GM21360 (cell line): ENCODE results near the gene NAA11.

Source experiments
- ATAC-seq: cut with Tn5 transposase; IDR thresholded peaks from one replicate; pipeline ENCODE4 v1.9.1; 2021; ENCODE audit warnings: mild to moderate bottlenecking, moderate library complexity; ENCODE audit not compliant: unreplicated experiment

NAA11 gene

DNA sequence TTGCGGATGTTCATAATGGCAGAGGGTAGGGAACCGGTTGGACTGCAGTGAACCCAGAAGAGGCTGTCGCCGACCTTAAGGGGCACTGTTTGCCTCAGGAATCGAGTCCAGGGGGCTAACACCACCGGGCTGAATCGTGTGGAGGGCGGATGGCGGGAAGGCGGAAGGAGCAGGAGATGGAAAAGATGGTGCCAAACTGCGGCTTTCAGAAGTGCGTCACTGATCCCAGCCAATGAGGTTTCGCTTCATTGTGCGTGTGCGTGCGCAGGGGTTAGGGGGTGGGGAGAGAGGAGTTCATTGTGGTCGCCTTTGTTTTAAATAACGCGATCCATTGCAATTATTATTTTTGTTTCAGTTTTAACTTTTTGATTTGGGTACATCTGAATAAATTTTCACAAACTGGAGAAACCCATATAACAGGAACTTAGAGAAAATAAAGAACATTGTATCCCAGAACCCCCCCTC, at the start of gene NAA11:
Gene NAA11, minus strand, starts transcription at position 198 of the 465 bp plus-strand sequence. Its CDS starts 184 bp downstream, at position 14.
- ATAC-seq, result no peak

DNA sequence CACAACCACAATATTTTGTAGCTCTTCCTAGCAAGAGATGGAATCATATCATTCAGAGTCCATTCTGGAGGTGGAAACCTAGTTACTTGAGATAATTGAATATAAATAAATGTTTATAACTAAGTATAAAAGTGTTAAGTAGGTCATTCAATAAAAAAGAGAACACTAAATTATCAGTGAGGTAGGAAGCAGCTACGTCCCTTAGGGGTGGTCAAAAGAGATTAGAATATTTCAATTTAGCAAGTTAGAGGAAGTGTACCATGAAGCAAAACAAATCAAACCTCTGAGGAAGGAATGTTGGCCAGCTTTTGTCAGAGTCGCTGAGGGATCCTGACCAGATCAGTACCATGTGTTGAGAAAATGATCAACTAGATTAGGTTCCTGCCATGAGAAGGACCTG, 44.2 kb upstream of the NAA11 start:
- no peak for ATAC-seq

DNA sequence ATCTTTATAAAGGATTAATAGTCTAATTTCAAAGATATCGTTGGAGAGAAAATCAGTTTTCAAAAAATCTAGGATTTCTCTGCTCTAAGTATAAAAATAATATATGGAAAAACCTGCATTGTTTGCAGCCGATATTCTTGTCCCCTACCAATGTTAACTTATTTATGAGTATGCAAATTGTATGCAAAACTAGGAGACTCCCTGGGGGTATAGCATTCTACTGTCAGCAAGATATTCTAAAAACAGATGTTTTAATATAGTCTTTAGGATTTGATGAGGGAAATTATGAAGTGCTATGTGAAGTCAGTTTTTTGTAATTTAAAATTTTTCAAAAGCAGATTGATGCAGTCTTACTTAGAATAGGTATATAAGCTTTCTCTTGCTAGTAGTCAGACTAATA, 41.2 kb upstream of the NAA11 start:
- ATAC-seq, result no peak

DNA sequence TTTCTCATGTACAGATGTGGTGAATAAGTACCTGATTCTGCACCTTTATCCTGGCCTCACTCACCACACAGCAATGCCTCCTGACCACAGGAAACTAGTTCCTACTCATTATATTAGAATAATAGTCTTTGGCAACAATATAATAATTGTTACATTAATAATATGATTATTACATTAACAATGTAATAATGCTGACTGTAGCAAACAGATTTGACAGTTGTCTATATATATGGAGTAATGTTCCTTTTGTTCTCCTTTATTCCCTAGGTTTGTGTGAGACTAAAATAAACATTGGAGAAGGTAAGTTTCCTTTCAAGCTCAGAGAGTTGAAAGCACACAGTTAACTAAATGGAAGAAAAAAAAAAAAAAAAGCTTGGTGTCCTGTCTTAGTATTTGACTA, 40.6 kb upstream of the NAA11 start:
- ATAC-seq, result no peak

DNA sequence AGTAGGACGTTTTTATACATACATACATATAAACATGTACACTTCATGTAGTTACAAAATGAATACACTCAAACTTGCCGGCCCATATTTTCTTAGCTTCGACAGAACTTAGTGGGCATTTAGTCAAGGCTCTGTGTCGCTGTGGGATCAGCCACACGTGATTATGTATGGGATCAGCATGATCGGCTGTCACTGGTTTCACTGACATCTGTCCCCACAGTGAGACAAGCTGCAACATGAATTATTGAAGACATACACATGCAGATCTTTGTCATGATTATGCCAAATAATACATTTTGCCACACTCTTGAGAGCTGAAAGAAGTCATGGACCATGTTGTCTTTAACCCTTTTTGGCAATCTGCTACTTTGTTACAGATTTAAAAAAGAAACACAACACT, 38.2 kb upstream of the NAA11 start:
- ATAC-seq, result no peak

DNA sequence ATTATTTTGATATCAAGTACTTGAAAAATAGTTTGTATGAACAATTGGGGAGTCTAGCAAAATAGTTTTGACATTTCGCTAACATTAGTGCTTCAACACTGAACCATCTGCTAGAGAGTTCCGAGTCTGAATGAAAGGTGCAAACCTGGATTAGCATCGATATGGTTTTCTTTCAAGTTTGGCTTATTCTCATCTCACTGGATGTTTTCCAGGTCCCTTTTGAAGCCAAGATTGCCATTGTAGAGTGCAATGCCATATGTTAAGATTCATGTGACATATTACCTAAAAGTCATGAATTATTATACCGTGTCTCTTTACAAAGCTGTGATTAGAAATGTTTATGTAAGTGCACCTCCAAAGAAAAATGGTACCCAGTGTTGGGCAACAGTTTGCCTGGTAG, 36.8 kb upstream of the NAA11 start:
- ATAC-seq, result no peak

DNA sequence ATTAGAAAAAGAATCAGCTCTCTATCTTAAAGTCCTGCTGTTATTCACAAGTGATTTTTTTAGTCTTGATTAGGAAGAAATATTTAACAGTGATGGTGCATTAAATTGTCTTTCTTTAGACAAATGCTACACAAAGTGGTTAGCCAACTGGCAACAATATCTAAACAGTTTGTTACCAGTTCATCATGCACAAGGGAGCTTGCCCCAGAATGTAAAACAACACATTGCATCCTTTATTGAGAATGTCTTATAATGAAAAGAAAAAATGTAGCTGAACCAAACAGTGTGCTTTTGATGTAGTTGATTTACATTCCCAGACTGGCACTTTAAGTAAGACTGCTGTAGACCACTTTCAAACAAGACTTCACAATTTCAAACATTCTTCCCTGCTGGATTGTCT, 34.1 kb upstream of the NAA11 start:
- ATAC-seq, result no peak

DNA sequence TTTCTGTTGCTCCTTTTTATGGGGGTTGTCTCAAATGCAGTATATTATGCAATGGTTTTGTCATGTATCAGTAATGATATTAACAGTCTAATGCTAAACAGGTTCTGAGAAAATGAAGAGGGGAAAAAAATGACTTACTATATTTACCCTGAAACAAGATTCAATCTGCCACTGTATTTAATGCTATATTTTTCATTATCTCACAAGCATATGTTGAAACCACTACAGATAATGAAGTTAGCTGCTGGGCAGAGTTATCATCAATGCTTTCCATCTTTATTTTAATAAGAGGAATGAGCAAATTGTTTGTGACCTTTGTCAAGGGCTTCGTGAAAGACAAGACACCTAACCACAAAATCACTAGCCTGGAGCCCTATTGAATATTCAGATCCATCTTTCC, 32.6 kb upstream of the NAA11 start:
- no peak for ATAC-seq

DNA sequence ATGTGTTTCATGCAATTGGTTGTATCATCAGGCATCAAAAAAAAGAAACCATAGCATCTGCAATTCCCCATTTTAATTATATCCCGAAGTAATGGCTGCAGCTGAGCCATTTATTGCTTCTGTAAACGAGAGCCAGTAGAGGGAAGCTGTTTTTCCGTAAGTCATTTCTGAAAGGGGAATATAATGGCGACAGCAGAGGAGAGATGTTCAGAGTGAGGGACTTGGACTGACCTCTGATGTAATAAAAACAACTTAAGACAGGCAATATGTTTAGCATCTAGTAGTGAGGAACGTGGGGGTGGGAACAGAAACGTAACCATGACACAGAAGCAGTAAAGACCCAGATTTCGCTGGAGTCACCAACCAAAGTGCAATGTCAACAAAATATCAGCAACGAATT, 31.5 kb upstream of the NAA11 start:
- ATAC-seq, result no peak

DNA sequence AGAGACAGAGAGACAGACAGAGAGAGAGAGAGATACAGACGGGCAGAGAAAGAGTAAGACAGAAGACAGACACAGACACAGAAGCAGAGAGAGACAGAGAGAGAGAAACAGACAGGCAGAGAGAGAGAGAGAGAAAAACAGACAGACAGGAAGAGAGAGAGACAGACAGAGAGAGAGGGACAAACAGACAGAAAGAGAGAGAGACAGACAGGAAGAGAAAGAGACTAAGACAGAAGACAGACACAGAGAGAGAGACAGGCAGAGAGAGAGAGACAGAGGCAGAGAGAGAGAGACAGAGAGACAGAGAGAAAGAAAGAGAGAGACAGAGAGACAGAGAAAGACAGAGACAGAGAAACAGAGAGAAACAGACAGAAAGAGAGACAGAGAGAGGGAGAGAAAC, 27.2 kb upstream of the NAA11 start:
- no peak for ATAC-seq

DNA sequence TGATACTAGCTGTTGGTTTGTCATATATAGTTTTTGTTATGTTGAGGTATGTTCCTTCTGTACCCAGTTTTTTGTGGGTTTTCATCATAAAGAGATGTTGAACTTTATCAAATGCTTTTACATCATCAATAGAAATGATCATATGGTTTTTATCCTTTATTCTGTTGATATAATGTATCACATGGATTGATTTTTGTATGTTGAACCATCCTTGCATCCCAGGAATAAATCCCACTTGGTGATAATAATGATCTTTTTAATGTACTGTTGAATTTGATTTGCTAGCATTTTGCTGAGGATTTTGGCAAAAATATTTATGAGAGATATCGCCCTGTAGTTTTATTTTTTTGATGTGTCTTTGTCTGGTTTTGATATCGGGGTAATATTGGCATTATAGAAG, 22.5 kb upstream of the NAA11 start:
- ATAC-seq, result no peak

DNA sequence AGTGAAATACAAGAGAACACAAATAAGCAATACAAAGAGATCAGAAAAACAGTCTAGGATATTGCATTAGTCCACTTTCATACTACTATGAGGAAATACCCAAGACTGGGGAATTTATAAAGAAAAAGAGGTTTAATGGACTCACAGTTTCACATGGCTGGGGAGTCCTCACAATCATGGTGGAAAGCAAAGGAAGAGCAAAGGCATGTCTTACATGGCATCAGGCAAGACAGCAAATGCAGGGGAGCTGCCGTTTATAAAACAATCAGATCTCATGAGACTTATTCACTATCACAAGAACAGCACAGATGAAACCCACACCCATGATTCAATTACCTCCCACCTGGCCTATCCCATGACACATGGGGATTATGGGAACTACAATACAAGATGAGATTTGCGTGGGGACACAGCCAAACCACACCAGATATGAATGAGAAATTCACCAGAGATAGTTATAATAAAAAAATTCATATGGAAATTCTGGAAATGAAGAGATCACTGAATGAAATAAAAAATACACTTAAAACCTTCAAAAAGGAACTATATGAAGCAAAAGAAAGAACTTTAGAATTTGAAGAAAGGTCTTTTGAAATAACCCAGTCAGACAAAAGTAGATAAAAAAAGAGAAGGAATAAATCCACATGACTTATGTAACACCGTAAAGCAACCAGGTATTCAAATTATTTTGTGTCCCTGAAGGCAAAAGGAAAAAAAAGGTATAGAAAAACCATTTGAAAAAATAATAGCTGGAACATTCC, 16.2 kb upstream of the NAA11 start:
- no peak for ATAC-seq

DNA sequence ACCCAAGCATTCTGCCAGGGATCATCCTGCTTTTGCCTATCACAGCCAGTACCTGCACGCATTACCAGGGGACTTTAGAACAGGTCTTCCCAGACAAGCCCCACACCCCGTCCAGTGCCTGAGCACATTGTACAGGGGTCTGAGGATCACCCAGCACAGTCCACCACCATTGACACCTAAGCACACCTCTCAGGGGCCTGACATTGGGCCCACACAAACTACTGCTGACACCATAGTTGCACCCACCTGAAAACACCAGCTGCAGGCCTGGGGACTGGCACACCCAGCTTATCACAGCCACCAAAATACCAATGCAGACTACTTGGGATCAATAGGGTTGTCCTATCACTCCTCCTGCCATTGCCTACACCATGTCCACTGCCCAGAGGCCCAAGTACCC, 14.7 kb upstream of the NAA11 start:
- ATAC-seq, result no peak

DNA sequence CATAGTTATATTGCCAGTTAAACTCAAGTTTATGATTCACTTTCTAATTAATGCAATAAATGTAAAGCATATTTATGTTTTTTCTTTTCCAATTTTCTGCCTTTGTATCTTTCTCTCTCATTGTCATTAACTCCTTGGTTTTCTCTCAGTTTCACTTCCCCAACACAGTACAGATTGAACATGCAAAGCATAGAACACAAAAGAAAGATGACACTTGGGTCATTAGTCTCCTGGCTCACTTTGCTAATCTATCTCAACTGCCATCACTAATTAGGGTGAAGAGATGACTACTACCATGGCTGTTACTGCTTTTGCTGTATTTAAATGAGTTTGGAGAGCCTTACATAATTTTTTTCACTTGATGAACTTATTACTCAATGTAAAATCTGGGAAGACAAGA, 12.3 kb upstream of the NAA11 start:
- ATAC-seq, result peak; percentile 62

DNA sequence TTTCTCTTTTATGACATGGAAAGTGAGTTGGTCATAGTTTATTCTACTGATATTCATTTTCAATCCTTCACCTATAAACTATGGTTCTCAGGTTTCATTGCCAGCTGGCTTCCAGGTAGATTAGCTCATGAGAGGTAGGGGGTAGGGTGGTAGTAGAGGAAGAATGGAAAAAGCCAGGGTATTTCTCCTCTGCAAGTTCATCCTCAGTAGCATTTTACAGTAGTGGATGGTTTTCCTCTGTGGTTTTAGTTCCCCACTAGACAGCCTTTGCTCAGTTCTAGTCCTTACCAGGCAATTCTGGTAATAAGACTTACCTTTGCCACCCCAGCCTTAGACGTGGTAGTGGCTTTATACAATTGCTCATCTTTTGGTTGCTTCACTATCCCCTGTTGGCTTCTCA, 8.9 kb upstream of the NAA11 start:
- ATAC-seq, result no peak

DNA sequence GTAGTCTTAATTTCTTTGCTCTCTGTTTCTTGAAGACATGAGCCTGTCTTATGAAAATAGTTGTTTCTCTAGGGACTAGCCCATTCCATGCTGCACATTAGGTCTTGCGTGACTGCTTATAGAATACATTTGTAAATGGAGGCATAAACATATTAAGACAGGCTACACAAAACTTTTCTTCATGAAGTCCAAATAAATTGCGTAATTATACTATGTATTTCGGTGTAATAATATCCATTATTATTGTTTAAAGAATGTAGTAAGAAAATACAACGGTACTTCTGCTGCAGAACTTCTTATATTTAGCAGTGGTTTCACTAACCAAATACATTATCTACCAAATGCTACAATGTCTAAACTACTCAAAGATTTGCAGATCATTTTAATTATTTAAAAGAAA, 8.5 kb upstream of the NAA11 start:
- no peak for ATAC-seq

DNA sequence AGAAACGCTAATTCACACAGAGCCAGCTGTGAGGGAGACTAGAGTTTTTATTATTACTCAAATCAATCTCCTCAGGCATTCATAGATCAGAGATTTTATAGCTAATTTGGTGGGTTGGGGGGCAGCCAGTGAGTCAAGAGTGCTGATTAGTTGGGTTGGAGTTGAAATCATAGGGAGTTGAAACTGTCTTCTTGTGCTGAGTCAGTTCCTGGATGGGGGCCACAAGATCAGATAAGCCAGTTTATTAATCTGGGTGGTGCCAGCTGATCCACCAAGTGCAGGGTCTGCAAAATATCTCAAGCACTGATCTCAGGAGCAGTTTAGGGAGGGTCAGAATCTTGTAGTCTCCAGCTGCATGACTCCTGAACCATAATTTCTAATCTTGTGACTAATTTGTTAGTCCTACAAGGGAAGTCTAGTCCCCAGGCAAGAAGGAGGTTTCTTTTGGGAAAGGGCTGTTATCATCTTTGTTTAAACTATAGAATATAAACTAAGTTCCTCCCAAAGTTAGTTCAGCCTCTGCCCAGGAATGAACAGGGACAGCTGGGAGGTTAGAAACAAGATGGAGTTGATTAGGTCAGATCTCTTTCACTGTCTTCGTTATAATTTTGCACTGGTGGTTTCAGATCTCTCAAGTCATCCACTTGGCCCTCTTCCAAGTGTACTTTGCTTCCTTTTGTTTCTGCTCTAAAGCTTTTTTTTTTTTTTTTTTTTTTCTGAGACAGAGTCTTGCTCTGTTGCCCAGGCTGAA, 5.4 kb upstream of the NAA11 start:
- no peak for ATAC-seq

DNA sequence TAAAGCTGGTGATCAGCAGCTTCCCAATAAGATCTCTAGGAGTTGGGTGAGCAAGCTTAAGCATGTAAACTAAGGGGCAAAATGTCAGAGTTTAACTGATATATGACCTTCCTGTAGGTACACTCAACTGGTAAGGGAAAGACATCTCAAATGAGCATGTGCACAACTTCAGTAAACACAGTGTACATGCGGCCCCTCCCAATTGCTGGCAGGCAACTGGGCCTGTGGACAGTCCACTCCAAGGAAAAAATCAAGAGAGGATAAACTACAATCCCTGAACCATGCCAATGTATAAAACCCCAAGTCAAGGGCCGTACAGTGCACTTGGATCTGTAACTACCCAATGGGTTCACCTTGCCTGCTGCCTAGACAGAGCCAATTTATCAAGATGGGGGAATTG, 4.9 kb upstream of the NAA11 start:
- no peak for ATAC-seq

DNA sequence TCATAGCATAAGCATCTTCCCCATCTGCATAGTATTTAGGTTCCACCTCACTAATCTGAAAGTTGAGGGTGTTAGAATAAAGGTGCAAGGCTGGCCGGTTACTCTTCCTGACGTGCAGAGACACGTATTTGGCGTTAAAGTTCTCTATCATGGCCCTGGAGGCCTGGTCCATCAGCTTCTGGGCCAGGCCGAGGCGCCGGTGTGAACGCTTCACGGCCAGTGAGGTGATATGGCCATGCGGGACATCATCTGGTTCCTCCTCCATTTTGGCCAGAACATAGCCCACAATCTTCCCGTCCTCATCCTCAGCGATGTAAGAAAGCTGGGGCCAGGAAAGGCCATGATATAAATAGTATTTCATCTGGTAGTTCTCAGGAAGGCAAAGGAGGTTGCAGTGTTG, 425 bp downstream of the NAA11 start:
- no peak for ATAC-seq

DNA sequence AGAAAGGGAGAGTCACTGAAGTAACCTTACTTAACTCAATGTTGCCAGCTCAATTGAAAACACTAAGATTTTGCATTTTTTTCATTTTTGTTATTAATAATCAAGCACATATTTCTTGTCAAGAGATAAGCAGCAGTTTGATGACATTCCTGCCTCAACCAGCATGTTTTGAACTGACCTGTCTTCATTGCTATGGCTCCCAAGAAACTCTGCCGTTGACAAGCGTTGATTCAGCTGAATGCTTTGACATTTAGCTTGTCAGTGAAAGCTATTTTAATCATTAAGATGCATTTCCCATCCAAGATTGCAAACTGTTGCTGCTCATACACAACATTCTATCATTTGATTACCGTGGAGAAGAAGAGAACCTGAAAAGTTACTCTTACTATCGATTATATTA, 5.9 kb downstream of the NAA11 start:
- no peak for ATAC-seq

DNA sequence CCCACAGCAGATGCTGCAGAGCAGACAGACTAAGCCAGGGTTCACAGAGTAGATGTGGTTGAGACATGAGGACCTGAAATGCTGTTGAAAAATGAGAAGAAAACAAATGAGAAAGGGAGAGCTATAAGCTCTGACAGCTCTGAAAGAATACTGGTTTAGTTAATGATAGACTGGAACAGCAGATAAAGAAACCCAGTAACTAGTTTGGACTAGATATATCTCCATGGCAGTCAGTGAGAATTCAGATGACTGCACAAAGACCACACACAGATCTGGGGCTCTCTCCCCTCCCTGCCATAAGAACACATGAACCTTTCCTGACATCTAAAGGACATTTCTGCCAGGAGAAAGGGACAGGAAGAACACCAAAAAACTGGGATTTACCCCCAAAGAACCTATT, 8.2 kb downstream of the NAA11 start:
- no peak for ATAC-seq

DNA sequence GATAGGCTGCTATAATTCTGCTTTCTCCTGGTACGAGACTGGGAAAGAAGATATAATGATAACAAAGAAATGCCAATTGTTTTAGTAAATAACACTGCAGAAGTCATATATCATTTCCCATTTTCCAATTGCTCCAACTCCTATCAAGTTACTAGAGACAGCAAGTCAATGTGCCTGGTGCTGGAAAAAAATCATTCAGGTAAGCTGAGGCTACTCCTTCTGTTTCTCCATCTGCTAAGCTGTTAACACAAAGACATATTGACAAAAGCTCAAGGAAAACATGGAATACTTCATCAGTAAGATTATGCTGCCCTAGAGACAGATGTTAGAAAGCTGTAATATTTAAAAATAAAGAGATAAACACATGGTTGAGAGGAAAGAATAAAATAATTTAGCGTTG, 10.0 kb downstream of the NAA11 start:
- no peak for ATAC-seq

DNA sequence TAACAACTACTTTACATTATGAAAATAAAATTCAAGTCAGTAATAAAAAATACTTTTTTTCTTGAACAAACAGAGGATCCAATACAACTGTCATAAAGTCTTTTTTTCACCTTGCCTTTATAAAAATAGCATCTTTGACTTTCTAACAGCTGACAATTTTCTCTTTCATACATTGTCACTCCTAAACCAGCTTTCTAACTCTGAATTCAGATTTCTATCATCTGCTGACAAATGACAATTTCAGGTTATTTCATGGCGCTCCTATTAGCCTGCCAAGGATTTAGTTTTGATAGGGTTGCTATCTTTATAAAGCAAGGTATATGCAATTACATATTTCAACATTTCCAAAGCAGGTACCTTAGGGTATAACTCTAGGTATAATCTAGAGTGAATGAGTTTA, 14.6 kb downstream of the NAA11 start:
- ATAC-seq, result no peak
